Stimulated activated CD4-positive, alpha-beta T cell treated with anti-CD3 and anti-CD28 coated beads, Interleukin-15, amount 100 ng/mL, for 1 hour (primary cell): ENCODE results near the gene UGP2.

Source experiments
- DNase-seq, 2 donors: peaks; one replicate each; pipeline ENCODE4 v3.0.0-alpha.2; 2020; ENCODE audit warnings: low read depth in 1 of 2, low spot score in 1 of 2

UGP2 gene

DNA sequence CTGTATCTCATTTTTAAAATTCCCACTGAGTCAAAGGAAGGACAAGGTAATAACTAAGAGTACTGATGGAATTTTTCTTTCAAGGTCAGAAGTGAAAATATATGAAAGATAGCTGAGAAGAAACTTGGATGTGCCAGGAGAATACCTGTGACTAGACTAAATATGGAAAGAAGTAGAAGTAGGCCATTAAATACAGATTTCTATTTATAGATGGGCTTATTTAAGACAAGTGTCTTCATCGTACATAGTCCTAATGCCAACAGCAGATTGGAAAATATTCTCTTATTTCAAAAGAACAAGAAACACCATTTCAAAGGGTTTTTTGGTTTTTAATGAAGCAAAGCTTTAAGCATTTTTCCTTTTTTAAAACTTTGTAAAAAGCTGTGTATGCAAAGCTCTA is 22.0 kb downstream of the UGP2 start:
- DNase-seq, result no peak

DNA sequence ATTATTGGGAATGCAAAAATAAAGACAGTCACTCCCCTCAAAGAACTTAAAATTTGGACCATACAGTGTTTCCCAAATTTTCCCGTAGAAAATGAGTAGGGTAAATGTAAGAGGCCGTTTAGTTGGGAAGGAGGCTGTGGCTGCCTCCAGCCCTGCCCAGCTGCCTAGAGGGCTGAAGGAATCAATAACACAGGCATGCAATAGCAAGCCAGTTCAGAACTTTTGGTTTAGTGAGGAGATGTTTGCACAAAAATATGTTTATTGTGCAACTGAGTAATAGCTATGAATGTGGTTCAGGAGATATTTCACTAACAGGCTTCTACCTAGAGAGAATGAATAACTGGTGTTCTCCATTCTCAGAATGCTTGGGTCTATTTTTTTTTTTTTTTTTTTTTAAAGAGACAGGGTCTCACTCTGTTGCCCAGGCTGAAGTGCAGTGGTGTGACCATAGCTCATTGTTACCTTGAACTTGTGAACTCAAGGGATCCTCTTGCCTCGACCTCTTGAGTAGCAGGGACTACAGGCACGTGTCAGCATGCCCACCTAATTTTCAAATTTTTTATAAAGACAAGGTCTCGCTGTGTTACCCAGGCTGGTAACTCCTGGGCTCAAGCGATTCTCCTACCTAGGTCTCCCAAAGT is 23.6 kb downstream of the UGP2 start:
- no peak for DNase-seq

DNA sequence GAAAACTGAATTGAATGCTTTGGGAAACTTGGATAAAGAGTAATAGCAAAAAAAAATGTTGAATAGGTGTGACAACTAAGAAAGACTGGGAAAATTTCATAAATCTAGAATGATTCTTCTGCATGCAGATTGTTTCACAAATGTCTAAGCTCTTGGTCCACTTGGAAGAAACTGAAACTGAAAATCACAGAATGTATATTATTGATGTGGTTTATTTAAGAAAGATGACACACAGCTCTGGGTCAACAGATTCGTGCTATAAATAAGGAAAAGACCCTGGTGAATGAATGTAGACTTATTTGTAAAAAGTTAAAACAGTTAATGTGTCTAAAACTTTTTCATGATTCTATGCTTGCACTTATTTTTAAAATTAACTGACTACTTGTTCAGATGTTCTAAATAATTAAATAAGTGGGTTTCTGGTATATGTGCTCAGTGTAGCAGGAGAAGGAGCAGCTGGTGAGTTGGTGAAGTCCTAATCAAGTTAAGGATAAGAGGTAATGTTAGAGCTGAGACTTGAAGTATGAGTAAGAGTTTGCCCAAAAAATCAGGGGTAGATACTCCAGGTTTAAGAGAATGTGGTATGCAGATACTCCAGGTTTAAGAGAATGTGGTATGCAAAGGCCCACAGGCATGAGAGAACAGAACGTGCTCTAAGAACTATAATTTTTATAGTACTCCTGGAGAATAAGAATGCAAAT is 24.5 kb downstream of the UGP2 start:
- no peak for DNase-seq

DNA sequence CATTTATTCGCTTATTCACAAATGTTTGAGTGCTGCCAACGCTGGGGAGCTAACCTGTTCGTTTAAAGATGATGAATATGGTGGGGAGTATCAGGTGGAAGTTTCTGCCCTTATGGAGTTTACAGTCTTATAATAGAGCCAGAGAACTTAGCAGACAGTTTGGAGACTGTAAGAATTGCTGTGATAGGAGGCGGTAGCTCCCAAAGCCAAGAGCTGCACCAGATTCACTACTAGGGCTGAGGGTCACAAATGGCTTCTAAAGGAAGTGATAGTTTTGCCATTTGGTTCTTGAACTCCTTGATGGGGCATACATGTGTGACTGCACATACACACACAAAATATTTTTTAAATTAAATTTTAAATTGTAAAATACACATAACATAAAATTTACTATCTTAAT is 29.0 kb downstream of the UGP2 start:
- no peak for DNase-seq

DNA sequence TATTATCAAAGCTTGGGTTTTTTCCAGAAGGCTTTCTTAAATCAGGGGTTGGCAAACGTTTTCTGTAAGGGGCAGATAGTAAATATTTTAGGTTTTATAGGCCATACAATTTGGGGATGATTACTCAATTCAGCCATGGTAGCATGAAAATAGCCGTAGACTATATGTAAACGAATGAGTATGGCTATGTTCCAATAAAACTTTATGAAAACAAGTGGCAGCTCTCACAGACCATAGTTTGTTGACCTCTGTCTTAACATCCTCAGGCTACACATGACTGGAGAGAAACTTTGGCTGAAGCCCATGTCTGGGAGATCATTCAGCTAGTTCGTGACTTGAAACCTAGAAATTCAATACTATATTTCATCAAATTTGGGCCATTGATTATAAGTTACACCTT is 30.2 kb downstream of the UGP2 start:
- no peak for DNase-seq

DNA sequence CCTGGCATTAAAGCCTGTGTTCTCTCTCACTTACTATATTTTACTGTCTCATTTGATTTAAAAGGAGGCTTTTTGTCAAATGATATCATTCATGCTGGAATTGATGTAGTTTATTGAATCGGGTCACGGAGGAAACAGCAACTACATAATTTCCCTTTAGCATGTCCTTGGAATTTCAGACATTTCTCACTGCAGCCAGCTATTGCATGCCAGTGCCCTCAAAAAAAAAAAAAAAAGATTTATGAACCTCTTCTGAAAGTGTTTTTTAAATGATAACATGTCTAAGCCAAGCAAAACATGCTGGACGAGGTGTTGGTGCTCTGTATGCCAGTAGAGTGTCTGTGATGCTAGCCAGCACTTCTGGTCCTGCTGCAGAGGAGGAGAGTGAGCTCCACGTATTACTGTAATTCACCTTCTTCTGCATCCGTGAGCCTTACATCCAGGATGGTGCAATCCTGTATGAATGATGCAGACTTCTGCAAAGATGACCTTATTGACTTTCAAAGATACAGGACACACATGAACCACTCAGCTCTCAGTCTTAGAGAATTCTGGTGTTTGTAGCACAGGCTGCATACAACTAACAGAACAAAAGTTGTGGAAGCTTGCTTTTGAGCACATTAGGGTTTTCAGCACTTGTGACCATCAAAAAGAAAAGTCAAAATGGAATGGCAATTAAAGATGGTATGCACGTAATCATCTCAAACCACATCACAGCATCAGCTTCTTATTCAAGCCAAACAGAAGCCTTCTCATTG is 31.1 kb downstream of the UGP2 start:
- no peak for DNase-seq

DNA sequence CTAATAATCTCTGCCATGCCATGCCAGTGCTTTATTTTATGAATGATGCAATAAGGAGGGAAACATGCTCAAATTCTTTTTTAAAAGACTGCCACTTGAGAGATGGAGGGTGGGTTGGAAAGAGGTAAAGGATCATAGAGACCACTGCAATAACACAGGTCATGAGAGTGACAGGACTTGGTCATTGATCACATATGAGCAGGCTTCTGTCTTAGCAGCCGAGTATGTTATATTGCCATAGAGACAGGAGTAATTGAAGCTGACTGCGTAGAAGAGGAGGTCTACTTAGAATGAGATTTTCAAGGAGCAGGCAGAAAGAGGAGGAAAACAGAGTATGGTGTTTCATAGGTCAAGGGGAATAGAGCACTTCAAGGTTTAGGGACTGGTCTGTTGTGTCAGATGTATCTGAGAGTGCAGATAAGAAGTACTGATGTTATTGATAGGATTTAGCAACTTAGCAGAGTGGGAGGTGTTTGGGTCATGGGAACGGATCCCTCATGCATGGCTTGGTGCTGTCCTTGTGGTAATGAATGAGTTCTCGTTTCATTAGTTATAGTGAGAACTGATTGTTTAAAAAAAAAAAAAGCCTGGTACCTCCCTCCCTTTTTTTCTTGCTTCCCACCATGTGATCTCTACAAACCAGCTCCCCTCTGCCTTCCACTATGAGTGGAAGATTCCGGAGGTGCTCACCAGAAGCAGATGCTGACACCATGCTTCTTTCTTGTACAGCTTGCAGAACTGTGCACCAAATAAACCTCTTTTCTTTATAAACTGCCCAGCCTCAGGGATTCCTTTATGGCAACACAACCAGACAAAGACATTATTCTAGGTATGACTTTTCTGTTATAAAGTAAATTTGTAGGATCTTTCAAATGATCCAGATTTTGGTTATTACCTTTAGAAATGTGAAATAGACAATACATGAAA is 32.8 kb downstream of the UGP2 start:
- no peak for DNase-seq

DNA sequence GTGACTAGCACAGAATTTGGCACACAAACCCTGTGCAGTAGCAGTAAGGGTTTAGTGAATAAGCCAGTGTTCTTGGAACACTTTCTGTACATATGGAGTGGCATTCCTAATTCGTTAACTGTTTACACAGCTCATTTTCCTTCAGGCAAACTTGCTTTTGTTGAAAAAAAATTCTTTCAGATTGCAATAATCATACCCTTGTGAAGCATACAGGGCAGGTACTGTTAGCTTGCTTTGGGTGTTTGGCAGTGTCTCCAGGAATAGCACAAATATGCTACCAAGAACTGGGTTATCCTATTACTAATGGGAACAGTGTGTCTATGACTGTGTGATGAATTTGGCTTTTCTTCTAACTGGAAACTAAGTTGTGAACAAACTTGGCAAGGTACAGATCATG is 33.4 kb downstream of the UGP2 start:
- no peak for DNase-seq

DNA sequence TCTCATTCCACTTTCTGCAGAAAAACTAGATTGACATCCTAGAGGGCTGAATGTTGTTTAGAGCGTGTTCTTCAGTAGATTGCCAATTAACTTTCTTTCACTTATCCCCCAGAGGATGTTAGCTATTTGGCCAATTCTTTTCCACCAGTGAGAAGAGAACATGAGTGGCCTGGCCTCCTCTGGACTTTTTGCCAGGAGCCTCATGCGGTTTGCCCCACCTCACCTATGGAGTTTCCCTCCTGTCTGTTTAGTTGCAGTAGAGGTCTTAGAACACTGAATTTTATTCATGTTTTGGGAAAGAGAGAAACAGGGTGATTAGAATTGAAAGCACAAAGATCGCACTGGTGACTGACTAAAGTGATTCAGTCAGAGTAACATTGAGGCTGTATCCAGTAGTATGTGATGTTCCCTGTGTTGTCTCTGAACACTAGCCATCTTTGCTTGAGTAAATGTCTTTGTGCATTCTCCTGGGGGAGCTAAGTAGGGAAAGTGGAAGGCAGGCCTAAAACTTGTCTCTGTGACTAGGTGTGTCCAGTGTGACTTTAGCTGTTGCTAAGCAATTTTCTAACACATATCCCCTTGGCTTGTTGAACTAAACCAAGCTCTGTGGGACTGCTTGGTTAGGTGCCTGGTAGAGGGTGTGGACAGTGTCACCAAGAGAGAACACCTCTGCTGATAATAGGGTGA is 34.0 kb downstream of the UGP2 start:
- no peak for DNase-seq

DNA sequence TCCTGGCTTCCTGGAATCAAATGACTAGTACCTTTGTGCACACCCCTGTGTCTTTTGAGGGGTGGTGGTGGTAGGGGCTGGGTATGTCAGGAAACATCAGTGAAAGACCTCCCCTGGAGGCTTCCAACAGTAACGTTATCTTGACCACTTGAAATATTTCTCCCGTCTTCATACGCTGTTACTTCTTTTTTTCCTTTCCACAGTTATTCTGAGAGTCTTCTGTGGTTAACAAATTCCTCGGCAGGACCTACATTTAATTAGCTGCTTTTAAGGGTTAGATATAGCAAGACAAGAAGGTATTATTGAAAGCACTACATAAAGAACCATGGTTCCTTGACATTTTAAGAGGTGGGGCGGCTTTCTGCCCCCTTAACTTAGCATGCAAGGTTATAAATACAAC is 34.6 kb downstream of the UGP2 start:
- no peak for DNase-seq

DNA sequence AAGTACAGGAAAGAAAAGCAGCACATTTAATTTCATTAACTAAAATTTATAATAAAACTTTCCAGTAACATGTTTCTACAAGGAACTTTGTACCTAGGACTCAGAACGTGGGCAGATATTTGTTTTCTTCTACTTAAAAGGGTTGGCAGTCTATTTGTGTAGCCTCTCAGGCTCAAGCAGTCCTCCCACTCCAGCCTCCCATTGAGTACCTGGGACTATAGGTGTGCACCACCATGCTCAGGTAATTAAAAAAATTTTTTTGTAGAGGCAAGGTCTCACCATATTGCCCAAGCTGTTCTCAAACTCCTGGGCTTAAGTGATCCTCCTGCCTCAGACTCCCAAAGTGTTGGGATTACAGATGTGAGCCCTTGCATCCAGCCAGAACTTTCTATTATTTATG is 36.8 kb downstream of the UGP2 start:
- no peak for DNase-seq

DNA sequence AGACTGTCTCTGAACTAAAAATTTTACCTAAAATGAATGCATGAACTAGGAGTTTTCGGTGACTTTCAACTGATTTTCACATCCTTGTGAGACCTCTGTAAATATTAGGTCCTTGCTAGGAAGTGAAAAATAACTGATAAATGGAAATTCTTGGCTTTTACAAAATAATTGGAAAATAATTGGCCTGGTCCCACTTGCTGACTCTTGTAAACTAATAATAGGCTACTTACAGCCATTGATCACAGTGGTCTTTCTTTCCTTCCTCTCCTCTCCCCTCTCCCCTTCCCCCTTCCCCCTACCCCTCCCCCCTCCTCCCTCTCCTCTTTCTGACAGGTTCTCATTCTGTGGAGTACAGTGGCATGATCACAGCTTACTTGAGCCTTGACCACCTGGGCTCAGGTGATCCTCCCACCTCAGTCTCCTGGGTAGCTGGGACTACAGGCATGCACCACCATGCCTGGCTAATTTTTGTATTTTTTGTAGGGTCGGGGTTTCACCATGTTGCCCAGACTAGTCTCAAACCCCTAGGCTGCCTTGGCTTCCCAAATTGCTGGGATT is 38.3 kb downstream of the UGP2 start:
- DNase-seq, result no peak

DNA sequence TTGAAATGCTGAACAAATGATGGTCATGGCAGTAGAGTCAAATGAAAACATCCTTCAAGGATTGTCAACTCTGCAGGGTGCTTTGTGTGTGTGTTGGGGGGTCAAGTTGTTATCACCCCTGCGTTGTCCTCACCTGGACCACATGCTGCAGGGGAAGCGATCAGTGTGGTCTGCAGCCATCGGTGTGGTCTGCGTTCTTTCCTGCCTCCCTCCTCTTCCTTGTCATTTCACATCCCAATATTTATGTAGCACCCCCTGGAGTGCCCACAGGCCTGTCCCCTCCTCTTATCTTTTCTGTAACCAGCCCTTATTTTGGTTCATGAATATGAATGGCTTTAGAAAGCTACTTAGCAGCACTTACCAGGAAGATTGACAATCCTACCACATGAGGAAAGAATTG is 38.9 kb downstream of the UGP2 start:
- DNase-seq, result no peak

DNA sequence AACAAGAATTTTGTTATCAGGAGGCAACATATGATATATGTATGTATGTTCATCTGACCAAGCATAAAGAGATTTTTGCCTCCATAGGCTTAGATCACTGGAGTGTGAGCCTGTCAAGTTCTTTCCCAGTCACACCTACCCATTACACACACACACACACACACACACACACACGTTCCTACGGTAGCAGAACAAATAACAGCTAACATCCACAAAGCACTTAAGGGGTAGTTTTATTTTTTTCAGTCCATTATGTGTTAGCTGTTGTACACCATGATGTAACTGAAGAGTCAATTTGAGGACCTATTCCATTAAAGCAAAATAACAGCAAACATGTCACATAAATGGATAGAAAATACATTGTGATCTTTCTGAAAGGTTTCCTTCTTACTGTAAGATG is 39.5 kb downstream of the UGP2 start:
- DNase-seq, result no peak

DNA sequence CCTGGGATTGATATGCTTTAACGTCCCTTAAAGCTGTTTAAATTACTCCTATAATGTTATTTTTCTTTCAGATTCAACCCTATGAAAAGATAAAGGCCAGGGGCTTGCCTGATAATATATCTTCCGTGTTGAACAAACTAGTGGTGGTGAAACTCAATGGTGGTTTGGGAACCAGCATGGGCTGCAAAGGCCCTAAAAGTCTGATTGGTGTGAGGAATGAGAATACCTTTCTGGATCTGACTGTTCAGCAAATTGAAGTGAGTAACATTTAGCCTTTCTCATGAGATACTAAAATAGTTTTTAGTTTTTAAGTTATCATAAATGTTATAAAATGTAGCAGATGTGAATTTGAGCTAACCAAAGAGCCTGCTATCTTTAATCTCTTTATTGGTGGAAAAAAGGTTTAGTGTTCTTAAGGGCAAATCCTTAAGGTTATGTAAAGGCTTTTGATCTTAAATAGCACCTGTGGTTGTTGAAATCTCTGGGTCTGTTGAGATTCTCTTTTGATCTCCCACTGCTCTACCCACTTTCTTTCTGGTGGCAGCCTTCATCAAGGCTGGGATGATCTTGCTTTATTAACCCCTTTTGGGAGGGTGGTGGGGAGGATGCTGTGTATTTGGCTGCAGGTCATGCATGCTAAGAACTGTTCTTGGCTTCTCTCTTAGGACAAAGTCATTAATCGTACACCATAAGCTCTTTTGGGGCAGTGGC is 40.9 kb downstream of the UGP2 start:
- DNase-seq, result no peak

DNA sequence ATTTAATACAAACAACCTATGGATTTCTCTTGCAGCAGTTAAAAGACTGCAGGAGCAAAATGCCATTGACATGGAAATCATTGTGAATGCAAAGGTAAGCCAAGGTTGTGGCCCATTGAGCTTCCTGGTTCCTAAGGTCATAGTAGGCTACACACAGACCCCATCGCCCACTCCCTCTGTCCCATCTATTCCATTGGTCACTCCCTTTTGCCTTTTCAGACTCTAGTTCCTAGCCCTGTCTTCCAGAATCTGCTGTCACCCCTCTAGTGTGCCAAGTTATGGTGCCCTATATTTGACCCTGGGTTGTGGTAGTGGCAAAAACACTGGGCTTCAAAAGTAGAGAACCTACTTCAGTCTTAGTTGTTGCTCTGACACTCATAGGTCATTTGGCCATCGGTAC is 44.7 kb downstream of the UGP2 start:
- DNase-seq, result no peak

DNA sequence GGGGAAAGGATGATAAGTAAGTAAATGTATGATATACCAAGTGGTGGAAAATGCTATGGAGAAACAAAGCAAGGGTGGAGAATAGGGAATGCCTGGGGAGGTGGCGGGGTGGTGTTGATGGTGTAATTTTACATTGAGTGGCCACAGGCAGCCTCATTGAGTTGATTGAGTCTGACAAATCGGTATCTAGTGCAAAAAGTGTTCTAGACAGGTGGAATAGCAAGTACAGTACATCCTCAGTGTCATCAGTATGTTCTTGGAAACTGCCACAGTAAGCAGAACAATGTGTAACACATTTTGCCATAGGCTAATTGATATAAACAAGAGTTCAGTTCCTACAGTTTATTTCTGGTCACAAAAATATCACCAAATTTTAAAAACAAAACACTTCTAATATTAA is 46.4 kb downstream of the UGP2 start:
- no peak for DNase-seq

DNA sequence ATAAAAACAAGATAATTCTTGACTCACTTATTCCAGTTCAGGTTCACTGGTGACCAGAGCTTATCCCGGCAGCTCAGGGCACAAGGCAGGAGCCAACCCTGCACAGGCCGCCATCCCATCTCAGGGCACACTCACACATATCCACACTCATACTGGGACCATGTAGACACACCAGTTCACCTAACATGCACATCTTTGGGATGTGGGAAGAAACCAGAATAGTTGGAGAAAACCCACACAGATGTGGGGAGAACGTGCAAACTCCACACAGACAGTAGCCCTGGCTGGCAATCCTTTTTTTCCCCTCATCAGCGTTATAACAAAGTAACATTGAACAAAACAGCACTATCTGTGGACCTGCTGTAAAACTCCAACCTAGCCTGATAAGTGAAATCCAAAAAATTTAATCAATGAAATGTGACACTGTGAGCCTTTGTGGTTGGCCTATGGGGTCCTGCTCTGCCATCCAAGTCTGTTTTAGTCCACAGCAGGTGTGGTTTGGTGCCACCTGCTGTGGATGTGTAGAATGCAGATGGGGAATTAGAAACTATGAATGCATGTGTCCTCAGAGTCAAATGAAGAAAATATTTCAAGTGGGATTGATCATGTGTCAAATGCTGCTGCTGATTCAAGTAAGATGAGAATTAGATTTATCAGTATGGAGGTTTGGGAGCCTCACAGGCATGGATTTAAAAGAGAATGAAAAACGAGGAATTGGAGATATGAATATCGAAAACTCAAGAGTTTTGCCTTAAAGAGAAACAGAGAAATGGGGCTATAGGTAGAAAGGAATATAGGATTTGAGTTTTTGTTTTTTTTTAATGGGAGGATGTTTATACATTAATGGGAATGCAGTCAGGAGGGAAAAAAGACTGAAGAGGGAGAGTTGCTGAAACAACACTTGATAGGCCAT is 47.0 kb downstream of the UGP2 start:
- DNase-seq, result peak in 1 of 2 donors; percentile 15

DNA sequence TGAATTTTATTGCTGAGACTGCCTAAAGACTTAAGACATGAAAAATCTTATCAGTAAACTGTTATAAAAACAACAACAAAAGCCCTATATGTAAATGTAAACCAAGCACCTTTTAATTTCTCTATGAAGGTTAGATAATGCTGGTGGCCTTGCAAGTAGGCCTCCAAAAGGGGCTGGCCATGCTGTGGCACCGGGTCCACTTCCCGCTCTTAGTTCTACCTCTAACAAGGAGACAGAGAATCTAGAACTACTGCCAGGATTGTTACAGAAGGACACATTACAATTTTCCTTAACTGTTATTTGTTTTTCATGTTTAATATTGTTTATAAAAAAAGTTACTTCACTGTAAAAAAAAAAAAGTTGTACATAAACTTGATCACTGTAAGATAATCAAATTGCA is 49.0 kb downstream of the UGP2 start:
- DNase-seq, result no peak
